ENCODE results near the gene EDNRA. TPM values are rescaled to one million over a fixed set of nuclear protein-coding genes. Genes with fewer than 3 reads are reported as not detected.

The EDNRA gene
- total RNA-seq, 2 donors from 2014 or later, result not detected

DNA sequence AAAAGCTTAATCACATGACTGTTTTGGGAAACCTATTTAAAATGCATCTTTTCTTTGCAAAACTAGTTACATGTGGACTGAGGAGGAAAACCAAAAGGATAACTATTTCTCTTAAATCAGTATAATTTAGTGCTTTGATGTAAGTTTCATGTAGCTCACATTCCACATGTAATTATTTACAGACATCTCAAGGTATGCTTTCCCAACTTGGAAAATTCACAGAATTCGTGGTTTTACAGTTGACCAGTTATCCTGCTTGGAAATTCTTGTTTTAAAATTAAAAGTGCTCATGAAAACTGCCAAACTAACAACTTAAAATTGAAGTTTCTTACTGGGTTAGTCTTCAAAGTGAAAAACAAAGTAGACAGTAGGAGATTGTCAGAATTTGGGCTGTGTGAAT is 52.4 kb downstream of the EDNRA start:
- H3K36me3 Mint-ChIP-seq (ENCODE audit: low read depth), result peaks cover 2% of the 10 kb centered on the region
- DNase-seq, result no peak

DNA sequence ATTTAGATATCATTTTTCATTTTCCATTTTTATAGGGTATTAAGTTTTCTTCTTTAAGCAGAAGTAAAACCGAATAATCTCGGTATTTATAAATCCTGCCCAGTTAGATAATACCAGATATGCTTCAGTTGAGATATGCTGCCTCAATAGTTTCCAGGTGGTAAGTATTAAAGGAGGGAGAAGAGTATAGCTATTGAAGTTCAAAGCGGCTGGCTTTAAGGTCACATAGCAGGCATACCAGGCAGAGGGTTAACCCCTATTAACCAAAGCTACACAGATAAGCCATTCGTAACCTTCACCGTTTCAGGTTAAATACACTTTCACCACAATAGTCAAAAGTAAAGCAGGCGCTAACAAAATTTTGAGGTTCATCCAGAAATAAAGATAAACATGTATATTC is 54.2 kb downstream of the EDNRA start:
- peaks cover 4% of the 10 kb centered on the region for H3K4me1 Mint-ChIP-seq
- peaks cover 42% of the 10 kb centered on the region for H3K27me3 Mint-ChIP-seq
- DNase-seq, result no peak
- peaks cover 6% of the 10 kb centered on the region for H3K36me3 Mint-ChIP-seq (ENCODE audit: low read depth)
- no peak for ATAC-seq
- no peak overlapping the region for H3K27ac Mint-ChIP-seq
- H3K4me3 Mint-ChIP-seq, result no peak overlapping the region
- no peaks in the 10 kb centered on the region for H3K9me3 ChIP-seq (ENCODE audit: control insufficient read depth, low read length, poor library complexity, severe bottlenecking)

More for the DNA sequence above, 52.4 kb downstream of the EDNRA start:
- Mint-ChIP-seq H3K27me3 (peaks cover 34% of the 10 kb centered on the region), H3K27ac (no peak overlapping the region), H3K4me1 (no peaks in the 10 kb centered on the region), H3K4me3 (no peak overlapping the region)
- no peak for ATAC-seq
- no peaks in the 10 kb centered on the region for H3K9me3 ChIP-seq (ENCODE audit: control insufficient read depth, low read length, poor library complexity, severe bottlenecking)

GRCh38 chr4:147538711-147539110 is 57.8 kb downstream of the EDNRA start:
- H3K9me3 ChIP-seq (ENCODE audit: control insufficient read depth, low read length, poor library complexity, severe bottlenecking), result no peaks in the 10 kb centered on the region
- no peak for ATAC-seq
- H3K4me1 Mint-ChIP-seq, result peaks cover 4% of the 10 kb centered on the region
- H3K36me3 Mint-ChIP-seq (ENCODE audit: low read depth), result peaks cover 4% of the 10 kb centered on the region
- H3K27me3 Mint-ChIP-seq, result peaks cover 47% of the 10 kb centered on the region
- no peak for DNase-seq
- H3K27ac Mint-ChIP-seq, result no peak overlapping the region
- H3K4me3 Mint-ChIP-seq, result no peak overlapping the region

GRCh38 chr4:147539959-147540358 is 59.1 kb downstream of the EDNRA start:
- Mint-ChIP-seq H3K36me3 (ENCODE audit: low read depth) (peaks cover 4% of the 10 kb centered on the region), H3K4me3 (no peak overlapping the region), H3K4me1 (peaks cover 4% of the 10 kb centered on the region), H3K27me3 (peaks cover 49% of the 10 kb centered on the region), H3K27ac (no peak overlapping the region)
- DNase-seq (no peak), ATAC-seq (no peak)
- H3K9me3 ChIP-seq (ENCODE audit: control insufficient read depth, low read length, poor library complexity, severe bottlenecking), result no peaks in the 10 kb centered on the region

GRCh38 chr4:147542229-147542990 is 61.5 kb downstream of the EDNRA start:
- H3K4me1 Mint-ChIP-seq, result peaks cover 4% of the 10 kb centered on the region
- DNase-seq (no peak), ATAC-seq (no peak)
- H3K27me3 Mint-ChIP-seq, result peaks cover 53% of the 10 kb centered on the region
- H3K4me3 Mint-ChIP-seq, result no peak overlapping the region
- H3K9me3 ChIP-seq (ENCODE audit: control insufficient read depth, low read length, poor library complexity, severe bottlenecking), result no peaks in the 10 kb centered on the region
- H3K36me3 Mint-ChIP-seq (ENCODE audit: low read depth), result peaks cover 4% of the 10 kb centered on the region
- no peak overlapping the region for H3K27ac Mint-ChIP-seq

- H3K9me3 ChIP-seq (ENCODE audit: control insufficient read depth, low read length, poor library complexity, severe bottlenecking), result no peaks in the 10 kb centered on the region
- no peak for ATAC-seq
- Mint-ChIP-seq H3K27me3 (peaks cover 49% of the 10 kb centered on the region), H3K4me1 (peaks cover 4% of the 10 kb centered on the region), H3K36me3 (ENCODE audit: low read depth) (peaks cover 4% of the 10 kb centered on the region), H3K27ac (no peak overlapping the region), H3K4me3 (no peak overlapping the region)
- no peak for DNase-seq
Measured at GRCh38 chr4:147543034-147543433, 62.1 kb downstream of the EDNRA start.

DNA sequence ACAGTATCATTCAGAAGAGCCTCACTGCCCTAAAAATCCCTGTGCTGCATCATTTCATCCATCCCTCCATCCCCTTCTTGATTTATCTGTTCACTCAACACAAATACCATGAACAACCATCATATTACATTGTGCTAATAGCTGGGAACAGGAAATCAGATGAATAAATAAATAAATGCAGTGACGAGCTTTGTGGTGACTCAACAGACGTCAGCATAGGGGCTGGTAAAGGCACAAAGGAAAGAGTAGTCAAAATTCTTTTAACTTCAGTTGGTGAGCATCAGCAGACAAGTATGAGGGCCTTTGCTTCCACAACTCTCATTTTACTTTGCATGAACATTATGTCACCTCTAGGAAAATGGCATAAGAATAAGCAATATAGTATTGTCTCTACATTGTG is 65.5 kb downstream of the EDNRA start:
- H3K4me1 Mint-ChIP-seq, result peaks cover 10% of the 10 kb centered on the region
- H3K9me3 ChIP-seq (ENCODE audit: control insufficient read depth, low read length, poor library complexity, severe bottlenecking), result no peaks in the 10 kb centered on the region
- ATAC-seq (no peak), DNase-seq (no peak)
- H3K36me3 Mint-ChIP-seq (ENCODE audit: low read depth), result no peaks in the 10 kb centered on the region
- peaks cover 23% of the 10 kb centered on the region for H3K27me3 Mint-ChIP-seq
- no peak overlapping the region for H3K27ac Mint-ChIP-seq
- no peak overlapping the region for H3K4me3 Mint-ChIP-seq

GRCh38 chr4:147547314-147548056 is 66.6 kb downstream of the EDNRA start:
- no peak for DNase-seq
- Mint-ChIP-seq H3K4me3 (no peak overlapping the region), H3K27ac (no peak overlapping the region), H3K36me3 (ENCODE audit: low read depth) (no peaks in the 10 kb centered on the region), H3K4me1 (peaks cover 10% of the 10 kb centered on the region), H3K27me3 (peaks cover 18% of the 10 kb centered on the region)
- no peak for ATAC-seq
- no peaks in the 10 kb centered on the region for H3K9me3 ChIP-seq (ENCODE audit: control insufficient read depth, low read length, poor library complexity, severe bottlenecking)

DNA sequence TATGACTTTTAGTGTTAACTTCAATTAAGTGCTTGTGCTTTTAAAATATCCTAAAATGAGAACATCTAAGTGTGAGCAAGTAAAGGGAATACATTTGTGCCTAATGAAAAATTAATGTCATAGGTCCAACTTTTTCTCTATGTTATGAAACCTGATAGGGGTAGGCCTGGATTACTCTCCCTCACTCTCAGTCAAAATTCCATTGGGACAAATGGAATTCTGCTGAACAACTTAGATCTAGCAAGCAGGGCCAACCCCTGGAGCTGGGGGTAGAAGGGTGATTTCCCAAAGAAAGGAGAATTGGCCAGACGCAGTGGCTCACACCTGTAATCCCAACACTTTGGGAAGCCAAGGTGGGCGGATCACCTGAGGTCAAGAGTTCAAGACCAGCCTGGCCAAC is 67.4 kb downstream of the EDNRA start:
- H3K4me1 Mint-ChIP-seq, result peaks cover 10% of the 10 kb centered on the region
- H3K4me3 Mint-ChIP-seq, result no peak overlapping the region
- ATAC-seq (no peak), DNase-seq (no peak)
- H3K27me3 Mint-ChIP-seq, result peaks cover 18% of the 10 kb centered on the region
- H3K36me3 Mint-ChIP-seq (ENCODE audit: low read depth), result no peaks in the 10 kb centered on the region
- H3K27ac Mint-ChIP-seq, result no peak overlapping the region
- H3K9me3 ChIP-seq (ENCODE audit: control insufficient read depth, low read length, poor library complexity, severe bottlenecking), result no peaks in the 10 kb centered on the region

GRCh38 chr4:147550626-147551246 is 69.8 kb downstream of the EDNRA start:
- Mint-ChIP-seq H3K4me1 (peaks cover 10% of the 10 kb centered on the region), H3K27me3 (peaks cover 4% of the 10 kb centered on the region), H3K4me3 (peak overlapping the region; percentile 72), H3K36me3 (ENCODE audit: low read depth) (peaks cover 2% of the 10 kb centered on the region), H3K27ac (peak overlapping the region; percentile 35)
- no peak for DNase-seq
- ATAC-seq, result no peak
- no peaks in the 10 kb centered on the region for H3K9me3 ChIP-seq (ENCODE audit: control insufficient read depth, low read length, poor library complexity, severe bottlenecking)

GRCh38 chr4:147560625-147561024 is 79.7 kb downstream of the EDNRA start:
- ATAC-seq (no peak), DNase-seq (no peak)
- no peaks in the 10 kb centered on the region for H3K36me3 Mint-ChIP-seq (ENCODE audit: low read depth)
- H3K27ac Mint-ChIP-seq, result no peak overlapping the region
- H3K9me3 ChIP-seq (ENCODE audit: control insufficient read depth, low read length, poor library complexity, severe bottlenecking), result no peaks in the 10 kb centered on the region
- H3K4me3 Mint-ChIP-seq, result no peak overlapping the region
- peaks cover 2% of the 10 kb centered on the region for H3K4me1 Mint-ChIP-seq
- peaks cover 14% of the 10 kb centered on the region for H3K27me3 Mint-ChIP-seq

GRCh38 chr4:147566762-147567161 is 85.9 kb downstream of the EDNRA start:
- no peak for DNase-seq
- H3K4me1 Mint-ChIP-seq, result peaks cover under 1% of the 10 kb centered on the region
- no peak for ATAC-seq
- H3K36me3 Mint-ChIP-seq (ENCODE audit: low read depth), result no peaks in the 10 kb centered on the region
- H3K9me3 ChIP-seq (ENCODE audit: control insufficient read depth, low read length, poor library complexity, severe bottlenecking), result peaks cover 3% of the 10 kb centered on the region
- H3K4me3 Mint-ChIP-seq, result no peak overlapping the region
- no peak overlapping the region for H3K27ac Mint-ChIP-seq
- H3K27me3 Mint-ChIP-seq, result peaks cover 25% of the 10 kb centered on the region

DNA sequence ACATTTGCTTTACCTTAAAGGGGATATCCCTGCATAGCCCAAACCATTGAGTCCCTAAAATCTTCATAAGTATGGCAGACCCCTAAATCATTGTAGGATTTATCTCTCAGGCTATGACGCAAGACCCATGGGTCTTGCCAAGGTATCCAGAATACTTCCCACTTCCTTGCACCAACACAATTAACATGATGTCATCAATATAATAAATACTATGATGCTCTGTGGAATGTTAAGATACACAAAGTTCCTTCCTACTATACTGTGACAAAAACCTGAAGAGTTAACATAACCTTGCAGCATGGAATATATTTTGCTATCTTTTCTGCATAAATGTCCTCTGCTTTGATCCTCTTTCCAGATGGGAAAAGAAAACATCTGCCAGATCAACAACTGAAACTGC is 86.4 kb downstream of the EDNRA start:
- Mint-ChIP-seq H3K4me1 (no peaks in the 10 kb centered on the region), H3K27me3 (peaks cover 25% of the 10 kb centered on the region), H3K36me3 (ENCODE audit: low read depth) (no peaks in the 10 kb centered on the region), H3K27ac (no peak overlapping the region), H3K4me3 (no peak overlapping the region)
- ATAC-seq (no peak), DNase-seq (no peak)
- H3K9me3 ChIP-seq (ENCODE audit: control insufficient read depth, low read length, poor library complexity, severe bottlenecking), result peaks cover 3% of the 10 kb centered on the region

All from T-helper 17 cell (primary cell).